PFSK-1 (cell line): ENCODE results near the gene ORMDL2.
A peak's percentile ranks its signal among the peaks of the same experiment; 100 is the strongest.

Experiments used
- FOXP2 ChIP-seq: optimal IDR thresholded peaks from 2 replicates; pipeline ENCODE3; 2011; ENCODE audit warnings: borderline replicate concordance, control low read depth, inconsistent platforms; ENCODE audit not compliant: insufficient read depth; ENCODE audit errors: extremely low read length, extremely low read depth
- POLR2AphosphoS5 ChIP-seq: IDR thresholded peaks from 2 replicates; pipeline ENCODE4 v1.6.1; 2012; ENCODE audit warnings: low read depth, mild to moderate bottlenecking, control low read depth, low read length, moderate library complexity
- SIN3A ChIP-seq: IDR thresholded peaks from 2 replicates; pipeline ENCODE4 v1.6.1; 2012; ENCODE audit warnings: mild to moderate bottlenecking, low read length, moderate library complexity, borderline replicate concordance; ENCODE audit not compliant: insufficient read depth
- TAF1 ChIP-seq: IDR thresholded peaks from 2 replicates; pipeline ENCODE4 v1.6.1; 2012; ENCODE audit warnings: low read length, control low read depth, borderline replicate concordance; ENCODE audit not compliant: insufficient read depth
- TF ChIP-seq, protein P1 (sequence below), 2 experiments: IDR thresholded peaks; 2 replicates each; pipeline versions ENCODE4 v1.6.1 to v1.8.0; 2011 to 2012; ENCODE audit warnings: low read depth in 2 of 2, low read length in 2 of 2, control low read depth in 1 of 2, inconsistent platforms in 1 of 2, mild to moderate bottlenecking in 1 of 2, moderate library complexity in 1 of 2; ENCODE audit not compliant: insufficient read depth in 1 of 2

ORMDL2 gene

DNA sequence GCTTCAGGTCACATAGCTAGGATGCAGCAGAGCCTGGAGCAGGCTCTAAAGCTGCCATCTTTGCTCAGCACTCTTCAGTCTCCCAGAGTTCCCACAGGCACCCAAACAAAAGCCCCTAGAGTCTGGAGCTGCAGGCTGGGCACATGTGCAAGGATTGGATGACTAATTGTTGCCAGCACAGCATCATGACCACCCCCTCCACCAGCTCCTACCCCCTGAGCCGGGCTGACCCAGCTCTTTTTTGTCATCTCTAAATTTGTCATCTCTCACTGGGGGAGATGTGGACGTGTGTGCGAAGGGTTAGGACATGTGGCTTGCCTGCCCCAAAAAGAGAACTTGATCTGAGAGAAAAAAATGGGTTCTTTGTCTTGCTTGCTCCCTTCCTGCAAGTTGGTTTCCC lies 29.2 kb downstream of the ORMDL2 start:
- TF ChIP-seq SIN3A (no peak), FOXP2 (no peak), POLR2AphosphoS5 (no peak), TAF1 (no peak)
- TF ChIP-seq, protein P1, sequence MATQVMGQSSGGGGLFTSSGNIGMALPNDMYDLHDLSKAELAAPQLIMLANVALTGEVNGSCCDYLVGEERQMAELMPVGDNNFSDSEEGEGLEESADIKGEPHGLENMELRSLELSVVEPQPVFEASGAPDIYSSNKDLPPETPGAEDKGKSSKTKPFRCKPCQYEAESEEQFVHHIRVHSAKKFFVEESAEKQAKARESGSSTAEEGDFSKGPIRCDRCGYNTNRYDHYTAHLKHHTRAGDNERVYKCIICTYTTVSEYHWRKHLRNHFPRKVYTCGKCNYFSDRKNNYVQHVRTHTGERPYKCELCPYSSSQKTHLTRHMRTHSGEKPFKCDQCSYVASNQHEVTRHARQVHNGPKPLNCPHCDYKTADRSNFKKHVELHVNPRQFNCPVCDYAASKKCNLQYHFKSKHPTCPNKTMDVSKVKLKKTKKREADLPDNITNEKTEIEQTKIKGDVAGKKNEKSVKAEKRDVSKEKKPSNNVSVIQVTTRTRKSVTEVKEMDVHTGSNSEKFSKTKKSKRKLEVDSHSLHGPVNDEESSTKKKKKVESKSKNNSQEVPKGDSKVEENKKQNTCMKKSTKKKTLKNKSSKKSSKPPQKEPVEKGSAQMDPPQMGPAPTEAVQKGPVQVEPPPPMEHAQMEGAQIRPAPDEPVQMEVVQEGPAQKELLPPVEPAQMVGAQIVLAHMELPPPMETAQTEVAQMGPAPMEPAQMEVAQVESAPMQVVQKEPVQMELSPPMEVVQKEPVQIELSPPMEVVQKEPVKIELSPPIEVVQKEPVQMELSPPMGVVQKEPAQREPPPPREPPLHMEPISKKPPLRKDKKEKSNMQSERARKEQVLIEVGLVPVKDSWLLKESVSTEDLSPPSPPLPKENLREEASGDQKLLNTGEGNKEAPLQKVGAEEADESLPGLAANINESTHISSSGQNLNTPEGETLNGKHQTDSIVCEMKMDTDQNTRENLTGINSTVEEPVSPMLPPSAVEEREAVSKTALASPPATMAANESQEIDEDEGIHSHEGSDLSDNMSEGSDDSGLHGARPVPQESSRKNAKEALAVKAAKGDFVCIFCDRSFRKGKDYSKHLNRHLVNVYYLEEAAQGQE (IDR thresholded peaks at IDR 0.05; ENCODE audit: insufficient read depth in 1 of 2, low read depth in 2 of 2, low read length in 2 of 2), result no peak

DNA sequence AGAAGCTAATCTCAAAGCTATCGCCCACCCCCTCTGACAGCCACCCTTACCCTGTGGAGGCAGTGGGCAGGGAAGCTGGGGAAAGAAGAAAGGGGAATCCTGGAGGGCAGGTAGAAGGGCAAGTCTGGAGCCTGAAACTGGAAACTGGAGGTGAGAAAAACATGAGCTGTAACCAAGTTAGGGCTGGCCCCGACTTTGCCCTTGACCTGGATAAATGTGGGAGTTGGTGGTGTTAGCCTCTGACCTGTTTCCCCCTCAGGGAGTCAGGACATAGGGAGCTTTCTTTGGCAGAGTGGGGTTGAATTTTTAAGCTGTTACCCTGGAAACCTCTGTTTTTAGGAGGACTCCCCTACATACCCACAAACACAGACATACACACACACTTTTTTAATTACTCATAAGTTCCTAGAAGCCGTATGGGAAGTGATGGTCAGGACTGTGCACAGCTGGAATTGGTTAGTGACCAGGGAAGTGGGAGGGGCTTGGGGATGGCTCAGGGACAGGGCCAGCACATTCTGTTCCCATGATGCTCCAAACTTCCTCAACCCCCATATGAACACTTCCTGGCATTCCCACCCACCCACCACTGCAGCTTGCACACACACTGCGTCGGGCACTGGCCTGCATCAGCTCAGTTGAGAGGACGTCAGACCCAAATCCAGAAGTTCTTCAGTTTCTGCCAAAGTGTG lies 29.9 kb downstream of the ORMDL2 start:
- TF ChIP-seq POLR2AphosphoS5, result peak; percentile 89
- TF ChIP-seq, protein P1 (IDR thresholded peaks at IDR 0.05; ENCODE audit: insufficient read depth in 1 of 2, low read depth in 2 of 2, low read length in 2 of 2), result no peak
- 0 out of 2 replicates have a peak, but pooled peaks have one; percentile 20 for TF ChIP-seq SIN3A
- TF ChIP-seq TAF1, result peak; percentile 68; the same call in 1 of the 2 replicates
- TF ChIP-seq FOXP2, result peak; percentile 42

DNA sequence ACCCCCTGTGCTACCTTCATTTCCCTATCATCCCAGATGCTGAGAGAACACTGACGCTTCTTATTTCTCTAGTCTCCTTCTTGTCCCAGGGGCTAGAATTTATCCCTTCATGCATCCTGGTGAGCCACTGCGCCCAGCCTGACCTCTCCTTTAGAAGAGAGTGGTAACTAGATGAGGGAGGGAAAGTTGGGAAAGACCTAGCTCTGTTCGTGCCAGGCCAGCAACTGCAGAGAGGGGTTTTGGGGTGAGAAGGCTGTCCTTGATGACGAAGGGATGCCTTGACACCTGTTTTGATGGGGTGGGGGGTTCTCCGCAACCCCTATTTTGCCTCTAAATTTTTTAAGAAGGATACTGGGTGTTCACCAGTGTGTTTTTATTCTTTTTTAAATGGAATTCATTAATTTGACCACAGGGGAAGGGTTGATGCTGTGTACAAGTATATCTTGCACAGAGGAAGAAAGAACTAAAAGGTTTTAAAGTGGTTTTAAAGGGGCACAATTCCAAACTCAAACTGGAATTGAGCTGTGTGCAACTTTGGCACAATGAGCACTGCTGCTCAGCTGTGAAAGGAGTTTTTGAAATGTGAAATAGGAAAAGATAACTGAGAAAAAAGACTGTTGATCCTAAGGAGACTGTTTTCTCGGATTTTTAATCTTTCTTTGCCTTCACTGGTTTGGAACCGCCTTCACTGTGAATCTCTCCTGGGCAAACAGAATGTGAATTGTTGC lies 31.9 kb downstream of the ORMDL2 start:
- TF ChIP-seq TAF1 (no peak), POLR2AphosphoS5 (no peak), FOXP2 (no peak), SIN3A (no peak)
- TF ChIP-seq, protein P1 (IDR thresholded peaks at IDR 0.05; ENCODE audit: insufficient read depth in 1 of 2, low read depth in 2 of 2, low read length in 2 of 2), result no peak

DNA sequence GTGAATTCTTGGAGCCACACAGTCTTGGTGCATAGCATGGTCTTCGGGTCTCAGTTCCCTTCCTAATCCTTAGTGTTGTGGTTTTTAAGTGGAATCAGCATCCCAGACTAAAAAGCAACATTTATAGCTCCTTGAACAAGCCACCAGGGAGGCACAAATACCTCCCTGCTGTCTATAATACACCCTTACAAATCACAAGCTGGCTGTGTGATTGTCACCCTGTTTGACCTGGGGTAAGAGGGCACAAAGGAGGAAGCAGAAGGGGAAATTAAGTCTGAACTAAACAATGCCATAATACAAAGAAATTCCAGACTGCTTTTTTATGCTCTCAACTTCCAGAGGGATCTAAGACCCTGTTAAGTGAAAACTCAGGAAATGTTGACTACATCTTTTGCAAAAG lies 32.6 kb downstream of the ORMDL2 start:
- TF ChIP-seq FOXP2 (no peak), TAF1 (no peak), SIN3A (no peak), POLR2AphosphoS5 (no peak)
- TF ChIP-seq, protein P1 (IDR thresholded peaks at IDR 0.05; ENCODE audit: insufficient read depth in 1 of 2, low read depth in 2 of 2, low read length in 2 of 2), result no peak
